HepG2 (cell line): ENCODE data around the gene TMEM129. TPM values are rescaled to one million over a fixed set of nuclear protein-coding genes. Genes with fewer than 3 reads are reported as not detected.

Experiments
- ARID2 ChIP-seq: sonication (generic); formaldehyde crosslinking; IDR thresholded peaks from 2 replicates; pipeline ENCODE4 v1.8.1; 2022; ENCODE audit warnings: mild to moderate bottlenecking, missing genetic modification reagents, borderline replicate concordance
- CCDC6 ChIP-seq: sonication (generic); formaldehyde crosslinking; IDR thresholded peaks from 2 replicates; pipeline ENCODE4 v1.8.1; 2022; ENCODE audit warnings: mild to moderate bottlenecking, missing genetic modification reagents, moderate library complexity
- DNMT1 ChIP-seq: sonication (generic); formaldehyde crosslinking; IDR thresholded peaks from 2 replicates; pipeline ENCODE4 v1.5.1; 2020; ENCODE audit warnings: mild to moderate bottlenecking, missing genetic modification reagents
- ESRRA ChIP-seq: sonication (generic); formaldehyde crosslinking; IDR thresholded peaks from 2 replicates; pipeline ENCODE4 v1.5.1; 2020; ENCODE audit warnings: mild to moderate bottlenecking, low read depth, missing genetic modification reagents
- ETS1 ChIP-seq: sonication (generic); formaldehyde crosslinking; IDR thresholded peaks from 2 replicates; pipeline ENCODE4 v1.4.0; 2020; ENCODE audit warnings: missing genetic modification reagents
- FOXP4 ChIP-seq: sonication (generic); formaldehyde crosslinking; IDR thresholded peaks from 2 replicates; pipeline ENCODE4 v1.4.0; 2020; ENCODE audit warnings: missing genetic modification reagents
- GATAD2A ChIP-seq: IDR thresholded peaks from 2 replicates; pipeline ENCODE4 v1.6.1; 2016
- IRX3 ChIP-seq: sonication (generic); formaldehyde crosslinking; IDR thresholded peaks from 2 replicates; pipeline ENCODE4 v1.8.1; 2023; ENCODE audit warnings: mild to moderate bottlenecking, low read depth, missing genetic modification reagents, borderline replicate concordance
- MATR3 ChIP-seq: sonication (generic); formaldehyde crosslinking; IDR thresholded peaks from 2 replicates; pipeline ENCODE4 v1.4.0; 2020; ENCODE audit warnings: missing genetic modification reagents
- MZF1 ChIP-seq: sonication (generic); formaldehyde crosslinking; IDR thresholded peaks from 2 replicates; pipeline ENCODE4 v1.8.1; 2023; ENCODE audit warnings: mild to moderate bottlenecking, missing genetic modification reagents, borderline replicate concordance
- POLR2A ChIP-seq, 2 experiments: IDR thresholded peaks; 2 replicates each; pipeline ENCODE4 v1.6.1; 2011; ENCODE audit warnings: low read depth in 2 of 2, low read length in 2 of 2, mild to moderate bottlenecking in 1 of 2, moderate library complexity in 1 of 2; ENCODE audit not compliant: insufficient read depth in 1 of 2
- RARG ChIP-seq: sonication (generic); formaldehyde crosslinking; IDR thresholded peaks from 2 replicates; pipeline ENCODE4 v1.4.0; 2020; ENCODE audit warnings: low read depth, mild to moderate bottlenecking, missing genetic modification reagents
- SRY ChIP-seq: sonication (generic); formaldehyde crosslinking; IDR thresholded peaks from 2 replicates; pipeline ENCODE4 v1.8.0; 2022; ENCODE audit warnings: mild to moderate bottlenecking, missing genetic modification reagents
- STAT6 ChIP-seq: sonication (generic); formaldehyde crosslinking; IDR thresholded peaks from 2 replicates; pipeline ENCODE4 v1.4.0; 2020; ENCODE audit warnings: missing genetic modification reagents, mild to moderate bottlenecking, borderline replicate concordance
- ZFP82 ChIP-seq: sonication (generic); formaldehyde crosslinking; IDR thresholded peaks from 2 replicates; pipeline ENCODE4 v1.5.1; 2020; ENCODE audit warnings: mild to moderate bottlenecking, missing genetic modification reagents, borderline replicate concordance
- ZNF446 ChIP-seq: sonication (generic); formaldehyde crosslinking; IDR thresholded peaks from 2 replicates; pipeline ENCODE4 v1.5.0; 2020; ENCODE audit warnings: mild to moderate bottlenecking, missing genetic modification reagents
- ZNF550 ChIP-seq: sonication (generic); formaldehyde crosslinking; IDR thresholded peaks from 2 replicates; pipeline ENCODE4 v1.4.0; 2020; ENCODE audit warnings: mild to moderate bottlenecking, missing genetic modification reagents, borderline replicate concordance
- ZNF776 ChIP-seq: sonication (generic); formaldehyde crosslinking; IDR thresholded peaks from 2 replicates; pipeline ENCODE4 v1.4.0; 2020; ENCODE audit warnings: mild to moderate bottlenecking, missing genetic modification reagents
- ZNF777 ChIP-seq: sonication (generic); formaldehyde crosslinking; IDR thresholded peaks from 2 replicates; pipeline ENCODE4 v1.4.0; 2020; ENCODE audit warnings: missing genetic modification reagents
- polyA plus RNA-seq, 8 experiments: library from polyadenylated mRNA; depleted of rRNA in 3 of 8; stranded (reverse) in 7 of 8; unstranded in 1 of 8; fragments of >200 nt; fragmentation: Illumina TruSeq in 4 of 8; extraction: Trizol in 4 of 8; gene quantifications; 2 replicates each; pipeline versions ENCODE4 v1.2.1 to v1.2.3, GENCODE V29; 2011 to 2016; ENCODE audit warnings: low read depth in 4 of 8, missing spikeins in 1 of 8, mixed read lengths in 1 of 8; ENCODE audit not compliant: insufficient read depth in 1 of 8
- total RNA-seq, 5 experiments: library from RNA; depleted of rRNA; stranded (reverse); fragments of >200 nt; fragmentation: Illumina TruSeq; extraction: Trizol; gene quantifications; 2 replicates each; pipeline ENCODE4 v1.2.3, GENCODE V29; 2016; ENCODE audit warnings: low read depth in 1 of 5
- TF ChIP-seq, protein P1 (sequence below): sonication (generic); formaldehyde crosslinking; IDR thresholded peaks from 2 replicates; pipeline ENCODE4 v1.4.0; 2020; ENCODE audit warnings: missing genetic modification reagents, borderline replicate concordance
- TF ChIP-seq, protein P2 (sequence below): sonication (generic); formaldehyde crosslinking; IDR thresholded peaks from 2 replicates; pipeline ENCODE4 v1.4.0; 2020; ENCODE audit warnings: mild to moderate bottlenecking, missing genetic modification reagents

Gene TMEM129
- total and polyA plus RNA-seq, 2 of the 13 experiments (the other 11 are each of a cell fraction or from before 2014, with no cell fraction given) = 19.0 to 25.8 TPM

DNA sequence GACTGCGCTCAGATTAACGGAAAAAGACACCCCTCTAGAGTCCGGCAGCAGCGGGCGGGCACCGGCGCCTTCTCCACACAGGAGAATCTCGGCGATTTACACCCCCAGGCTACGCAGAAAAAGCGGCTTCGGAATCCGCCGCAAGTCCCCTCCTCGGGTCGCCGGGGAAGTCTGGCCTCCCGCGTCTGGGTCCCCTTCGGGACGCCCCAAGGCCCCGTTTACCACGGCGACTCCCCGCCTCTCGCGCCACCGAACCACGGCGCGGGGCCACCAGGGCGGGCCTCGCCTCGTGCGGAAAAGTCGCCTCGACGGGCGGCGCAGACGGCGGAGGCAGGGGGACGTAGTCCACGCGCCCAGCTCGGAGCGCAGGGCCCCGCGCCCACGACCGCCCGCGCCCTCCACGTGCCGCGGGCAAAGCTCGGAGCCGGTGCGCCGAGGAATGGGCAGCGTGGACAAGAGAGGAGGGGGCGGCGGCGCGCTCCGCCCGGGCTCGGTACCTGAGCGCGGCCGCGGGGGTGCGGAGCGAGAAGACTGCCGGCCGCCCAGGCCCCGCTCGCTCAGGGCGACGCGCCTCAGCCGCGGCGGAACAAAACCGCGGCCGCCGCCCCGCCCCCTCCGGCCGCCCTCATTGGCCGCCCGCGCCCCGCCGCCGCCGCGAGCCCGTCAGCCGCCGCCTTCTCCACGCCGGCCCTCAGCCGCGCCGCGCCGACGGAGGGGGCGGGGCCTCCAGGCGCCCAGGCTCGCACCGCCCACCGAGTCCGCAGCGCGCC is 37.2 kb downstream of the TMEM129 start, which contains the start of gene FAM53A (continued):
- TF ChIP-seq FOXP4 (CRISPR knock-in tag) (no peak), GATAD2A (no peak), IRX3 (no peak), SRY (CRISPR knock-in tag) (no peak; the same call in 1 of the 2 replicates), DNMT1 (CRISPR knock-in tag) (0 out of 2 replicates have a peak, but pooled peaks have one; percentile 39), ZNF550 (CRISPR knock-in tag) (no peak), ZNF776 (CRISPR knock-in tag) (peak; percentile 80; the same call in 1 of the 2 replicates), ZNF777 (CRISPR knock-in tag) (peak; percentile 98), ETS1 (no peak), ESRRA (no peak), POLR2A (IDR thresholded peaks at IDR 0.05; ENCODE audit: insufficient read depth in 1 of 2, low read depth in 2 of 2, low read length in 2 of 2) (peak in 1 of 2 experiments; percentile 40; a peak in 1 of 4 replicates), ARID2 (CRISPR knock-in tag) (no peak), MATR3 (CRISPR knock-in tag) (0 out of 2 replicates have a peak, but pooled peaks have one; percentile 48), STAT6 (CRISPR knock-in tag) (no peak), CCDC6 (0 out of 2 replicates have a peak, but pooled peaks have one; percentile 51), RARG (no peak), ZFP82 (CRISPR knock-in tag) (no peak), ZNF446 (CRISPR knock-in tag) (0 out of 2 replicates have a peak, but pooled peaks have one; percentile 53), MZF1 (CRISPR knock-in tag) (no peak)
- TF ChIP-seq, protein P1, sequence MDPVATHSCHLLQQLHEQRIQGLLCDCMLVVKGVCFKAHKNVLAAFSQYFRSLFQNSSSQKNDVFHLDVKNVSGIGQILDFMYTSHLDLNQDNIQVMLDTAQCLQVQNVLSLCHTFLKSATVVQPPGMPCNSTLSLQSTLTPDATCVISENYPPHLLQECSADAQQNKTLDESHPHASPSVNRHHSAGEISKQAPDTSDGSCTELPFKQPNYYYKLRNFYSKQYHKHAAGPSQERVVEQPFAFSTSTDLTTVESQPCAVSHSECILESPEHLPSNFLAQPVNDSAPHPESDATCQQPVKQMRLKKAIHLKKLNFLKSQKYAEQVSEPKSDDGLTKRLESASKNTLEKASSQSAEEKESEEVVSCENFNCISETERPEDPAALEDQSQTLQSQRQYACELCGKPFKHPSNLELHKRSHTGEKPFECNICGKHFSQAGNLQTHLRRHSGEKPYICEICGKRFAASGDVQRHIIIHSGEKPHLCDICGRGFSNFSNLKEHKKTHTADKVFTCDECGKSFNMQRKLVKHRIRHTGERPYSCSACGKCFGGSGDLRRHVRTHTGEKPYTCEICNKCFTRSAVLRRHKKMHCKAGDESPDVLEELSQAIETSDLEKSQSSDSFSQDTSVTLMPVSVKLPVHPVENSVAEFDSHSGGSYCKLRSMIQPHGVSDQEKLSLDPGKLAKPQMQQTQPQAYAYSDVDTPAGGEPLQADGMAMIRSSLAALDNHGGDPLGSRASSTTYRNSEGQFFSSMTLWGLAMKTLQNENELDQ = no peak
- TF ChIP-seq, protein P2, sequence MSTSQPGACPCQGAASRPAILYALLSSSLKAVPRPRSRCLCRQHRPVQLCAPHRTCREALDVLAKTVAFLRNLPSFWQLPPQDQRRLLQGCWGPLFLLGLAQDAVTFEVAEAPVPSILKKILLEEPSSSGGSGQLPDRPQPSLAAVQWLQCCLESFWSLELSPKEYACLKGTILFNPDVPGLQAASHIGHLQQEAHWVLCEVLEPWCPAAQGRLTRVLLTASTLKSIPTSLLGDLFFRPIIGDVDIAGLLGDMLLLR = no peak
